GM12801 (cell line): ENCODE results near the gene TOMM40L.

Experiments used
- CTCF ChIP-seq: IDR thresholded peaks from one replicate; pipeline ENCODE4 v1.5.1; 2011; ENCODE audit warnings: control low read depth; ENCODE audit not compliant: insufficient read length; ENCODE audit errors: extremely low read depth

Gene TOMM40L

GRCh38 chr1:161192476-161193465 is 33.1 kb upstream of the TOMM40L start:
- no peak for TF ChIP-seq CTCF

GRCh38 chr1:161193561-161194235 is 32.2 kb upstream of the TOMM40L start:
- TF ChIP-seq CTCF, result no peak

- TF ChIP-seq CTCF, result no peak
Observed at GRCh38 chr1:161195171-161195570, 30.7 kb upstream of the TOMM40L start.

- TF ChIP-seq CTCF, result no peak
Observed at GRCh38 chr1:161196111-161196510, 29.7 kb upstream of the TOMM40L start.

GRCh38 chr1:161196521-161197451 is 29.1 kb upstream of the TOMM40L start:
- no peak for TF ChIP-seq CTCF

- no peak for TF ChIP-seq CTCF
Observed at GRCh38 chr1:161197560-161198193, 28.2 kb upstream of the TOMM40L start.
